Thyroid gland (tissue), 4 donors: ENCODE data around the gene LCN2.

Experiments used
- POLR2A ChIP-seq, 2 donors: fragments of 450-650 bp; IDR thresholded peaks; one replicate each; pipeline ENCODE4 v1.6.1; 2017; ENCODE audit warnings: antibody characterized with exemption in 2 of 2, mild to moderate bottlenecking in 2 of 2, moderate library complexity in 1 of 2
- TF ChIP-seq, protein P1 (sequence below), 6 experiments: fragments of 200-600 bp in 3 of 6; fragments of 450-650 bp in 3 of 6; sonication (generic) in 3 of 6; IDR thresholded peaks; one replicate each; pipeline ENCODE4 v1.5.1; 2016 to 2019; ENCODE audit warnings: antibody characterized with exemption in 6 of 6, mild to moderate bottlenecking in 2 of 6, inconsistent platforms in 1 of 6, moderate library complexity in 1 of 6

DNA sequence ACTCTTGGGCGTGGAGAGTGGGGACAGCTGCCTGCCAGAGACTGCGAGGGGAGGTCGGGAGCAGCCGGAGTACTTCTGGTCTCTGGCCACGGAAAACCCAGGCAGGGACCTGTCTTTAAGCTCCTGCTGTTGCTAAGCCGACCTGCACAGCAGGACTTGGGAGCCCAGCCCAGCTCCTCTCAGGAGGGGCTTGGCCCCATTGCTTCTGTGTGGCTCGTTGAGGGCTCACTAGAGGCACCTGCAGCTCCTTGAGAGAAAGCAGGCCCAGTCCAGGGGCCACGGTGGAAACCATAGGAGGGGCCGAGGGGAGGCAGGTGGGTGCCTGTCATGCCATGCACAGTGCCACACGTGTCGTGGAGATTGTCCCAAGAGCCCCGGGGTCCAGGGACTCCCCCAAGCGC lies 3.3 kb upstream of the LCN2 start:
- TF ChIP-seq, protein P1, sequence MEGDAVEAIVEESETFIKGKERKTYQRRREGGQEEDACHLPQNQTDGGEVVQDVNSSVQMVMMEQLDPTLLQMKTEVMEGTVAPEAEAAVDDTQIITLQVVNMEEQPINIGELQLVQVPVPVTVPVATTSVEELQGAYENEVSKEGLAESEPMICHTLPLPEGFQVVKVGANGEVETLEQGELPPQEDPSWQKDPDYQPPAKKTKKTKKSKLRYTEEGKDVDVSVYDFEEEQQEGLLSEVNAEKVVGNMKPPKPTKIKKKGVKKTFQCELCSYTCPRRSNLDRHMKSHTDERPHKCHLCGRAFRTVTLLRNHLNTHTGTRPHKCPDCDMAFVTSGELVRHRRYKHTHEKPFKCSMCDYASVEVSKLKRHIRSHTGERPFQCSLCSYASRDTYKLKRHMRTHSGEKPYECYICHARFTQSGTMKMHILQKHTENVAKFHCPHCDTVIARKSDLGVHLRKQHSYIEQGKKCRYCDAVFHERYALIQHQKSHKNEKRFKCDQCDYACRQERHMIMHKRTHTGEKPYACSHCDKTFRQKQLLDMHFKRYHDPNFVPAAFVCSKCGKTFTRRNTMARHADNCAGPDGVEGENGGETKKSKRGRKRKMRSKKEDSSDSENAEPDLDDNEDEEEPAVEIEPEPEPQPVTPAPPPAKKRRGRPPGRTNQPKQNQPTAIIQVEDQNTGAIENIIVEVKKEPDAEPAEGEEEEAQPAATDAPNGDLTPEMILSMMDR (IDR thresholded peaks at IDR 0.05) = no peak
- TF ChIP-seq POLR2A (IDR thresholded peaks at IDR 0.05) = no peak
